Tibial nerve (tissue), 4 donors: ENCODE results near the gene TTC27. TPM values are rescaled to one million over a fixed set of nuclear protein-coding genes. Genes with fewer than 3 reads are reported as not detected.

ENCODE experiments used
- DNase-seq, 2 donors: peaks; one replicate each; pipeline ENCODE4 v3.0.0-alpha.2; 2019; ENCODE audit warnings: low spot score in 2 of 2
- H3K27ac ChIP-seq, 4 donors: fragments of 200-600 bp; sonication (generic) in 3 of 4; one replicate each; pipeline ENCODE4 v1.5.1; 2017 to 2019; ENCODE audit warnings: mild to moderate bottlenecking in 1 of 4
- H3K27me3 ChIP-seq, 2 donors: fragments of 200-600 bp; sonication (generic) in 1 of 2; one replicate each; pipeline versions ENCODE4 v1.5.1 to v1.6.0; 2017 to 2019
- H3K36me3 ChIP-seq, 3 donors: fragments of 200-600 bp; sonication (generic); one replicate each; pipeline ENCODE4 v1.5.1; 2018 to 2019
- H3K4me1 ChIP-seq, 4 donors: fragments of 200-600 bp; sonication (generic) in 3 of 4; one replicate each; pipeline ENCODE4 v1.5.1; 2017 to 2019
- H3K4me3 ChIP-seq, 4 donors: fragments of 200-600 bp; sonication (generic) in 3 of 4; one replicate each; pipeline ENCODE4 v1.5.1; 2017 to 2019; ENCODE audit warnings: mild to moderate bottlenecking in 1 of 4, moderate library complexity in 1 of 4
- H3K9me3 ChIP-seq, 4 donors: fragments of 200-600 bp; sonication (generic) in 3 of 4; one replicate each; pipeline ENCODE4 v1.5.1; 2017 to 2019
- CTCF ChIP-seq, 5 experiments: fragments of 200-600 bp in 3 of 5; fragments of 450-650 bp in 2 of 5; sonication (generic) in 3 of 5; IDR thresholded peaks; one replicate each; pipeline ENCODE4 v1.5.1; 2016 to 2019; ENCODE audit warnings: antibody characterized with exemption in 5 of 5, mild to moderate bottlenecking in 3 of 5, moderate library complexity in 2 of 5
- EP300 ChIP-seq, 2 donors: sonication (generic); formaldehyde crosslinking; IDR thresholded peaks; one replicate each; pipeline ENCODE4 v1.6.1; 2017; ENCODE audit warnings: antibody characterized with exemption in 2 of 2, mild to moderate bottlenecking in 1 of 2
- POLR2A ChIP-seq, 2 donors: fragments of 450-650 bp; IDR thresholded peaks; one replicate each; pipeline ENCODE4 v1.6.1; 2017; ENCODE audit warnings: antibody characterized with exemption in 2 of 2, mild to moderate bottlenecking in 2 of 2, moderate library complexity in 2 of 2
- WGBS, 2 donors: methylation state at CpG; one replicate each; pipeline ENCODE4 v1.1.5; 2018; 5-methylcytosine and 5-hydroxymethylcytosine counted together
- total RNA-seq, 4 donors: library from RNA; depleted of rRNA; stranded (reverse); fragments of >200 nt; gene quantifications; one replicate each; pipeline ENCODE4 v1.1.0, GENCODE V29; 2016

TTC27 gene
- total RNA-seq, 4 donors from 2014 or later: 22.5 to 25.8 (median 24.3) TPM

- no peaks in the 10 kb centered on the region for H3K27me3 ChIP-seq
- peaks cover 0 to 7% (median 0%) of the 10 kb centered on the region in 3 donors for H3K36me3 ChIP-seq
- H3K4me3 ChIP-seq: no peak overlapping the region
- H3K4me1 ChIP-seq: peaks cover 0 to 21% (median 9%) of the 10 kb centered on the region in 4 donors
- no peak for TF ChIP-seq EP300 (IDR thresholded peaks at IDR 0.05)
- TF ChIP-seq CTCF (IDR thresholded peaks at IDR 0.05): no peak
- no peak for TF ChIP-seq POLR2A (IDR thresholded peaks at IDR 0.05)
- H3K27ac ChIP-seq: no peak overlapping the region
- H3K9me3 ChIP-seq: no peaks in the 10 kb centered on the region
- DNase-seq: no peak
Measured at GRCh38 chr2:32716598-32716997, 88.7 kb downstream of the TTC27 start.

GRCh38 chr2:32718752-32719151 lies 90.9 kb downstream of the TTC27 start:
- Histone ChIP-seq H3K27ac (no peak overlapping the region), H3K4me1 (peaks cover 0 to 16% (median 7%) of the 10 kb centered on the region in 4 donors), H3K27me3 (no peaks in the 10 kb centered on the region), H3K4me3 (no peak overlapping the region), H3K9me3 (no peaks in the 10 kb centered on the region), H3K36me3 (peaks cover 0 to 5% (median 0%) of the 10 kb centered on the region in 3 donors)
- no peak for DNase-seq
- TF ChIP-seq CTCF (IDR thresholded peaks at IDR 0.05): no peak
- no peak for TF ChIP-seq POLR2A (IDR thresholded peaks at IDR 0.05)
- TF ChIP-seq EP300 (IDR thresholded peaks at IDR 0.05): no peak

GRCh38 chr2:32719430-32719829 lies 91.6 kb downstream of the TTC27 start:
- no peak for TF ChIP-seq CTCF (IDR thresholded peaks at IDR 0.05)
- TF ChIP-seq POLR2A (IDR thresholded peaks at IDR 0.05): no peak
- no peak for TF ChIP-seq EP300 (IDR thresholded peaks at IDR 0.05)
- H3K27ac ChIP-seq: no peak overlapping the region
- 95 to 97% methylated on average over 2 of the region's 2 CpGs for WGBS, 2 donors
- H3K27me3 ChIP-seq: no peaks in the 10 kb centered on the region
- H3K9me3 ChIP-seq: no peaks in the 10 kb centered on the region
- peaks cover 0 to 16% (median 7%) of the 10 kb centered on the region in 4 donors for H3K4me1 ChIP-seq
- H3K4me3 ChIP-seq: no peak overlapping the region
- H3K36me3 ChIP-seq: no peaks in the 10 kb centered on the region
- no peak for DNase-seq

GRCh38 chr2:32719933-32720716 lies 92.3 kb downstream of the TTC27 start:
- H3K27ac ChIP-seq: no peak overlapping the region
- no peaks in the 10 kb centered on the region for H3K27me3 ChIP-seq
- no peak for DNase-seq
- TF ChIP-seq CTCF (IDR thresholded peaks at IDR 0.05) (no peak), POLR2A (IDR thresholded peaks at IDR 0.05) (no peak), EP300 (IDR thresholded peaks at IDR 0.05) (no peak)
- H3K4me1 ChIP-seq: peaks cover 0 to 16% (median 7%) of the 10 kb centered on the region in 4 donors
- 68 to 83% methylated on average over 1 of the region's 1 CpG for WGBS, 2 donors
- H3K36me3 ChIP-seq: peaks cover 0 to 7% (median 0%) of the 10 kb centered on the region in 3 donors
- no peak overlapping the region for H3K4me3 ChIP-seq
- H3K9me3 ChIP-seq: no peaks in the 10 kb centered on the region

- whole genome bisulfite sequencing, 2 donors: 62 to 63% methylated on average over 4 of the region's 4 CpGs
- no peak for TF ChIP-seq POLR2A (IDR thresholded peaks at IDR 0.05)
- TF ChIP-seq EP300 (IDR thresholded peaks at IDR 0.05): no peak
- no peak for TF ChIP-seq CTCF (IDR thresholded peaks at IDR 0.05)
- Histone ChIP-seq H3K27ac (no peak overlapping the region), H3K4me1 (peaks cover 0 to 16% (median 7%) of the 10 kb centered on the region in 4 donors), H3K9me3 (no peaks in the 10 kb centered on the region), H3K4me3 (no peak overlapping the region), H3K36me3 (peaks cover 0 to 13% (median 0%) of the 10 kb centered on the region in 3 donors), H3K27me3 (no peaks in the 10 kb centered on the region)
- no peak for DNase-seq
Measured at GRCh38 chr2:32720771-32721170, 92.9 kb downstream of the TTC27 start.
